NCI-H1417 (cell line): ENCODE results near the gene NFILZ.

ENCODE experiments used
- DNase-seq, 3 experiments: peaks; one replicate each; lab custom pipeline; 2025; lab: John Stamatoyannopoulos, UW

The NFILZ gene

GRCh38 chr19:8641908-8642547 is 11.6 kb downstream of the NFILZ start:
- DNase-seq: peak in 1 of 3 experiments; percentile 41

GRCh38 chr19:8642561-8642960 is 12.1 kb downstream of the NFILZ start:
- DNase-seq: no peak

- DNase-seq: no peak
Measured at GRCh38 chr19:8643860-8644653, 13.6 kb downstream of the NFILZ start.

GRCh38 chr19:8648240-8648639 is 17.8 kb downstream of the NFILZ start:
- no peak for DNase-seq

GRCh38 chr19:8654591-8655339 is 24.3 kb downstream of the NFILZ start:
- DNase-seq: peak; percentile 19 to 56 (median 32)

GRCh38 chr19:8655340-8655709 is 24.9 kb downstream of the NFILZ start:
- DNase-seq: peak in 2 of 3 experiments; percentile 10 to 26

- DNase-seq: no peak
Measured at GRCh38 chr19:8657869-8658268, 27.4 kb downstream of the NFILZ start.

- DNase-seq: no peak
Measured at GRCh38 chr19:8659905-8660304, 29.5 kb downstream of the NFILZ start.

GRCh38 chr19:8662263-8662662 is 31.8 kb downstream of the NFILZ start:
- DNase-seq: no peak

GRCh38 chr19:8663920-8664670 is 33.7 kb downstream of the NFILZ start:
- no peak for DNase-seq

GRCh38 chr19:8664671-8665057 is 34.2 kb downstream of the NFILZ start:
- no peak for DNase-seq

GRCh38 chr19:8665468-8666213 is 35.2 kb downstream of the NFILZ start:
- no peak for DNase-seq

GRCh38 chr19:8666814-8667405 is 36.5 kb downstream of the NFILZ start:
- no peak for DNase-seq

- no peak for DNase-seq
Measured at GRCh38 chr19:8673276-8673891, 43.0 kb downstream of the NFILZ start.

- DNase-seq: no peak
Measured at GRCh38 chr19:8675066-8675465, 44.6 kb downstream of the NFILZ start.

GRCh38 chr19:8678244-8678807 is 47.9 kb downstream of the NFILZ start:
- no peak for DNase-seq
